Measurements from ENCODE around the gene ALOX12. TPM values are rescaled to one million over a fixed set of nuclear protein-coding genes. Genes with fewer than 3 reads are reported as not detected.

ALOX12 gene
- total RNA-seq, 4 donors from 2014 or later, result not detected

DNA sequence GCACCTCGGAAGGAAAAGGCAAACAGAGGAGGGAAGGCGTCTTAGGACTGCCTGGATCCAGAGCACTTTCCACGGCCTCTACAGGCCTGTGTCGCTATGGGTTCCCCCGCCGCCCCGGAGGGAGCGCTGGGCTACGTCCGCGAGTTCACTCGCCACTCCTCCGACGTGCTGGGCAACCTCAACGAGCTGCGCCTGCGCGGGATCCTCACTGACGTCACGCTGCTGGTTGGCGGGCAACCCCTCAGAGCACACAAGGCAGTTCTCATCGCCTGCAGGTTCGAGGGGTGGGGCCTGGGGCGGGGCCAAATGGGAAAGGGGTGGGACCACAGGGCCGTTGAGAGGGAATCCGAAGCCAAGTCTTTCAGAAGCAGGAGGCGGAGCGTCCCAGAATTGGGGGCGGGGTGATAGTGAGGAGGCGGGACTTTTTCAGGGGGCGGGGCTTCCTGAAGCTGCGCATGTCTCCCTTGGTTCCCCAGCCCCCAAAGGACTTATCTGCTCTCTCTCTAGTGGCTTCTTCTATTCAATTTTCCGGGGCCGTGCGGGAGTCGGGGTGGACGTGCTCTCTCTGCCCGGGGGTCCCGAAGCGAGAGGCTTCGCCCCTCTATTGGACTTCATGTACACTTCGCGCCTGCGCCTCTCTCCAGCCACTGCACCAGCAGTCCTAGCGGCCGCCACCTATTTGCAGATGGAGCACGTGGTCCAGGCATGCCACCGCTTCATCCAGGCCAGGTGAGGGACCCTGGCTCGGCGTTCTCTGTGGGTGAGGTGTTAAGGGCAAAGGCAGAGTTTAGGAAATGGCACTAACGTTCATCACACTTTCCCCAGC, 27.9 kb downstream of the ALOX12 start:
- peaks cover 12% of the 10 kb centered on the region for H3K27me3 ChIP-seq
- DNase-seq, result peak; percentile 96
- peaks cover 11 to 28% (median 24%) of the 10 kb centered on the region in 4 donors for H3K4me1 ChIP-seq
- no peak for TF ChIP-seq EP300 (IDR thresholded peaks at IDR 0.05; ENCODE audit: low read depth)
- peak; percentile 45 for TF ChIP-seq POLR2A (IDR thresholded peaks at IDR 0.05)
- TF ChIP-seq POLR2AphosphoS5 (IDR thresholded peaks at IDR 0.05), result peak; percentile 67 to 76 (median 68)
- TF ChIP-seq, protein P1, sequence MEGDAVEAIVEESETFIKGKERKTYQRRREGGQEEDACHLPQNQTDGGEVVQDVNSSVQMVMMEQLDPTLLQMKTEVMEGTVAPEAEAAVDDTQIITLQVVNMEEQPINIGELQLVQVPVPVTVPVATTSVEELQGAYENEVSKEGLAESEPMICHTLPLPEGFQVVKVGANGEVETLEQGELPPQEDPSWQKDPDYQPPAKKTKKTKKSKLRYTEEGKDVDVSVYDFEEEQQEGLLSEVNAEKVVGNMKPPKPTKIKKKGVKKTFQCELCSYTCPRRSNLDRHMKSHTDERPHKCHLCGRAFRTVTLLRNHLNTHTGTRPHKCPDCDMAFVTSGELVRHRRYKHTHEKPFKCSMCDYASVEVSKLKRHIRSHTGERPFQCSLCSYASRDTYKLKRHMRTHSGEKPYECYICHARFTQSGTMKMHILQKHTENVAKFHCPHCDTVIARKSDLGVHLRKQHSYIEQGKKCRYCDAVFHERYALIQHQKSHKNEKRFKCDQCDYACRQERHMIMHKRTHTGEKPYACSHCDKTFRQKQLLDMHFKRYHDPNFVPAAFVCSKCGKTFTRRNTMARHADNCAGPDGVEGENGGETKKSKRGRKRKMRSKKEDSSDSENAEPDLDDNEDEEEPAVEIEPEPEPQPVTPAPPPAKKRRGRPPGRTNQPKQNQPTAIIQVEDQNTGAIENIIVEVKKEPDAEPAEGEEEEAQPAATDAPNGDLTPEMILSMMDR (IDR thresholded peaks at IDR 0.05), result peak in 1 of 5 experiments; percentile 11
- H3K27ac ChIP-seq, result peak overlapping the region; percentile 56 to 69 (median 66)
- H3K36me3 ChIP-seq, result no peaks in the 10 kb centered on the region
- H3K4me3 ChIP-seq, result peak overlapping the region in 3 of 4 donors; percentile 1 to 21 (median 18)
- H3K9me3 ChIP-seq, result no peaks in the 10 kb centered on the region
- in situ Hi-C loops (cut with MboI; ENCODE audit: low pct_ligation_motif_present in 1 of 4, low pct_unique_long_range_greater_than_20kb in 1 of 4, low sequenced_read_pairs in 3 of 4), result loop anchor here in 2 of 4 donors (25.0 kb wide), 2 partner anchors 361 to 386 kb away; partner anchors contain the start of genes C17orf100 (in 1 of the 2), KIAA0753 (in 1 of the 2), MED31 (in 1 of the 2) and TXNDC17 (in 1 of the 2)
- intact Hi-C loops (cut with DNase I; ENCODE audit: low total_unique reads), result no loop called here
- 41 to 74% methylated on average over 12 to 43 of the region's 51 CpGs for WGBS, 2 donors (ENCODE audit: low coverage in 1 of 2)

DNA sequence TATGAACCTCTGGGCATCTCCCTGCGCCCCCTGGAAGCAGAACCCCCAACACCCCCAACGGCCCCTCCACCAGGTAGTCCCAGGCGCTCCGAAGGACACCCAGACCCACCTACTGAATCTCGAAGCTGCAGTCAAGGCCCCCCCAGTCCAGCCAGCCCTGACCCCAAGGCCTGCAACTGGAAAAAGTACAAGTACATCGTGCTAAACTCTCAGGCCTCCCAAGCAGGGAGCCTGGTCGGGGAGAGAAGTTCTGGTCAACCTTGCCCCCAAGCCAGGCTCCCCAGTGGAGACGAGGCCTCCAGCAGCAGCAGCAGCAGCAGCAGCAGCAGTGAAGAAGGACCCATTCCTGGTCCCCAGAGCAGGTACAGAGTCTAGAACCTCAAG, 28.5 kb downstream of the ALOX12 start:
- intact Hi-C loops (cut with DNase I; ENCODE audit: low total_unique reads) (no loop called here), in situ Hi-C loops (cut with MboI; ENCODE audit: low pct_ligation_motif_present in 1 of 4, low pct_unique_long_range_greater_than_20kb in 1 of 4, low sequenced_read_pairs in 3 of 4) (loop anchor here in 2 of 4 donors (25.0 kb wide), 2 partner anchors 362 to 387 kb away; partner anchors contain the start of genes C17orf100 (in 1 of the 2), KIAA0753 (in 1 of the 2), MED31 (in 1 of the 2) and TXNDC17 (in 1 of the 2))
- no peaks in the 10 kb centered on the region for H3K36me3 ChIP-seq
- no peak for DNase-seq
- WGBS, 2 donors (ENCODE audit: low coverage in 1 of 2), result 73% methylated on average over 5 of the region's 8 CpGs; no CpG with 5 or more reads in 1 of the 2 donors
- no peak for TF ChIP-seq POLR2A (IDR thresholded peaks at IDR 0.05)
- TF ChIP-seq, protein P1 (IDR thresholded peaks at IDR 0.05), result no peak
- peaks cover 11 to 28% (median 24%) of the 10 kb centered on the region in 4 donors for H3K4me1 ChIP-seq
- no peaks in the 10 kb centered on the region for H3K9me3 ChIP-seq
- no peak overlapping the region for H3K4me3 ChIP-seq
- peaks cover 12% of the 10 kb centered on the region for H3K27me3 ChIP-seq
- H3K27ac ChIP-seq, result peak overlapping the region in 1 of 4 donors; percentile 68

DNA sequence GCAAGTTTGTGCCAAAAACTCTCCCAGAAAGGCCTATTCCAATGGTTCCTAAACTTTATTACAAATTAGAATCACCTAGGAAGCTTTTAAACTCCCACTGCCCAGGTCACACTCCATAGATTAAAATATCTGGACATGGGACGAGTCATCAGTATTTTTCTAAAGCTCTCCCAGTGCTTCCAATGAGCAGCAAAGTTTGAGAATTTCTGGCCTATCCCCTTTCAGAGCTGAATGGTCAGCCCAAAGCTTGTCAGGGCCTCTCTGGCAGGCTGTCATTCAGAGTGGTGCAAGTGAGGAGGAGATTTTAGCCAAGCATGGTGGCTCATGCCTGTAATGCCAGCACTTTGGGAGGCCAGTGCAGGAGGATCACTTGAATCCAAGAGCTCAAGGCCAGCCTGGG, 29.4 kb downstream of the ALOX12 start:
- no peak for DNase-seq
- no peaks in the 10 kb centered on the region for H3K36me3 ChIP-seq
- H3K4me3 ChIP-seq, result no peak overlapping the region
- 100% methylated on average over 1 of the region's 1 CpG for WGBS, 2 donors (ENCODE audit: low coverage in 1 of 2)
- intact Hi-C loops (cut with DNase I; ENCODE audit: low total_unique reads), result no loop called here
- H3K9me3 ChIP-seq, result no peaks in the 10 kb centered on the region
- in situ Hi-C loops (cut with MboI; ENCODE audit: low pct_ligation_motif_present in 1 of 4, low pct_unique_long_range_greater_than_20kb in 1 of 4, low sequenced_read_pairs in 3 of 4), result loop anchor here in 3 of 4 donors (25.0 kb wide), 2 partner anchors 262 to 312 kb away; partner anchors contain the start of genes SLC2A4 (in 2 of the 3), YBX2 (in 2 of the 3), ACAP1 (in 1 of the 3) and NEURL4 (in 1 of the 3)
- peaks cover 12% of the 10 kb centered on the region for H3K27me3 ChIP-seq
- peaks cover 8 to 26% (median 24%) of the 10 kb centered on the region in 4 donors for H3K4me1 ChIP-seq
- no peak overlapping the region for H3K27ac ChIP-seq
- TF ChIP-seq POLR2AphosphoS5 (IDR thresholded peaks at IDR 0.05) (no peak), EP300 (IDR thresholded peaks at IDR 0.05; ENCODE audit: low read depth) (no peak), POLR2A (IDR thresholded peaks at IDR 0.05) (no peak)
- TF ChIP-seq, protein P1 (IDR thresholded peaks at IDR 0.05), result no peak

DNA sequence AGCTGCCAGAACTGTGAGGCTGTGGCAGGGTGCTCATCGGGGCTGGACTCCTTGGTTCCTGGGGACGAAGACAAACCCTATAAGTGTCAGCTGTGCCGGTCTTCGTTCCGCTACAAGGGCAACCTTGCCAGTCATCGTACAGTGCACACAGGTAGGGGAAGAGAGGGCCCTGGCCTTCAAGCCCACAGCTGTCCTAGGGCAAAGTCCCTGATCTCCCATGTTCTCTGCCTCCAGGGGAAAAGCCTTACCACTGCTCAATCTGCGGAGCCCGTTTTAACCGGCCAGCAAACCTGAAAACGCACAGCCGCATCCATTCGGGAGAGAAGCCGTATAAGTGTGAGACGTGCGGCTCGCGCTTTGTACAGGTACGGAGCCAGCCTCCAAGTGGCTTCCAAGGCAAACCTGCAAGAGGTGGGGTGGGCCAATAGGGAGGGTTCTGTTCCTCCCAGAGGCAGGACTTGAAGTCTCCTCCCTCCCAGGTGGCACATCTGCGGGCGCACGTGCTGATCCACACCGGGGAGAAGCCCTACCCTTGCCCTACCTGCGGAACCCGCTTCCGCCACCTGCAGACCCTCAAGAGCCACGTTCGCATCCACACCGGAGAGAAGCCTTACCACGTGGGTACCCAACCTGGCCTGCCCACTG, 30.7 kb downstream of the ALOX12 start:
- intact Hi-C loops (cut with DNase I; ENCODE audit: low total_unique reads) (no loop called here), in situ Hi-C loops (cut with MboI; ENCODE audit: low pct_ligation_motif_present in 1 of 4, low pct_unique_long_range_greater_than_20kb in 1 of 4, low sequenced_read_pairs in 3 of 4) (loop anchor here in 3 of 4 donors (25.0 kb wide), 2 partner anchors 261 to 311 kb away; partner anchors contain the start of genes SLC2A4 (in 2 of the 3), YBX2 (in 2 of the 3), ACAP1 (in 1 of the 3) and NEURL4 (in 1 of the 3))
- Histone ChIP-seq H3K27me3 (peaks cover 12% of the 10 kb centered on the region), H3K4me1 (peaks cover 2 to 22% (median 21%) of the 10 kb centered on the region in 4 donors), H3K9me3 (no peaks in the 10 kb centered on the region), H3K4me3 (no peak overlapping the region), H3K27ac (no peak overlapping the region), H3K36me3 (no peaks in the 10 kb centered on the region)
- TF ChIP-seq EP300 (IDR thresholded peaks at IDR 0.05; ENCODE audit: low read depth), result no peak
- TF ChIP-seq POLR2AphosphoS5 (IDR thresholded peaks at IDR 0.05), result no peak
- TF ChIP-seq, protein P1 (IDR thresholded peaks at IDR 0.05), result no peak
- TF ChIP-seq POLR2A (IDR thresholded peaks at IDR 0.05), result no peak
- DNase-seq, result no peak
- 96% methylated on average over 29 of the region's 29 CpGs; no CpG with 5 or more reads in 1 of the 2 donors for WGBS, 2 donors (ENCODE audit: low coverage in 1 of 2)
